ENCODE results near the gene DLG2. TPM values are rescaled to one million over a fixed set of nuclear protein-coding genes. Genes with fewer than 3 reads are reported as not detected.

DLG2 gene
- total and polyA plus RNA-seq, 2 of the 8 experiments (the other 6 are each of a cell fraction or from before 2014, with no cell fraction given), result 1.7 to 14.3 TPM

DNA sequence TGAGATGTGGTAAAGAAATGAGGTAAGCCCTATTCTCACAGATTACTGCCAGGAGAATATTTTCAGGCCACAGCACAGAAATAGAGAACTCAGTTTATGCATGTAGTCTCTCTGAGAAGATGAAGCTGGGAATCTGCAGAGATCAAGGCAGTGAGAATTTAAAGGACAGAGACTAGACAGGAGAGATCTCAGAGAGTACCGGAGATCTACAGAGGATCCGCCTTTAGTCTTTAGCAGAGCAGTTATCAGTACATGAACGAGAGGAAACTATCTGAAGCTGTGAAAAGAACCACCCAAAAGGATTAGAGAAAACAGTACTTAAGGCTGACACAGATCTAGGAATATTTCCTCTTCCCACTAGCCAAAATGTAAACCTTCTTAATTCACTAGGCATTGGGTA, 101.5 kb downstream of the DLG2 start (continued):
- no peak for TF ChIP-seq EP300 (IDR thresholded peaks at IDR 0.05; ENCODE audit: borderline replicate concordance in 1 of 2, low read depth in 2 of 2, low read length in 2 of 2)
- TF ChIP-seq SP4 (IDR thresholded peaks at IDR 0.05; ENCODE audit: low read length), result no peak
- no peak for TF ChIP-seq TBP (IDR thresholded peaks at IDR 0.05; ENCODE audit: low read depth, low read length)
